GM13977 (cell line): ENCODE measurements around the gene PNPT1.

Source experiments
- DNase-seq: peaks from one replicate; pipeline ENCODE4 v3.0.0; 2012; ENCODE audit warnings: low spot score
- in situ Hi-C: fragments of 300-500 bp; cut with MboI; formaldehyde crosslinking; loops from one replicate; pipeline ENCODE4 v1.12.0; 2022; ENCODE audit warnings: low sequenced_read_pairs, low pct_unique_long_range_greater_than_20kb, mixed read lengths, inconsistent platforms; ENCODE audit not compliant: unreplicated experiment
- TF ChIP-seq, protein P1 (sequence below): IDR thresholded peaks from 2 replicates; pipeline ENCODE4 v1.5.1; 2012; ENCODE audit warnings: mild to moderate bottlenecking, control low read depth; ENCODE audit not compliant: insufficient read depth; ENCODE audit errors: extremely low read depth, missing control alignments

PNPT1 gene

DNA sequence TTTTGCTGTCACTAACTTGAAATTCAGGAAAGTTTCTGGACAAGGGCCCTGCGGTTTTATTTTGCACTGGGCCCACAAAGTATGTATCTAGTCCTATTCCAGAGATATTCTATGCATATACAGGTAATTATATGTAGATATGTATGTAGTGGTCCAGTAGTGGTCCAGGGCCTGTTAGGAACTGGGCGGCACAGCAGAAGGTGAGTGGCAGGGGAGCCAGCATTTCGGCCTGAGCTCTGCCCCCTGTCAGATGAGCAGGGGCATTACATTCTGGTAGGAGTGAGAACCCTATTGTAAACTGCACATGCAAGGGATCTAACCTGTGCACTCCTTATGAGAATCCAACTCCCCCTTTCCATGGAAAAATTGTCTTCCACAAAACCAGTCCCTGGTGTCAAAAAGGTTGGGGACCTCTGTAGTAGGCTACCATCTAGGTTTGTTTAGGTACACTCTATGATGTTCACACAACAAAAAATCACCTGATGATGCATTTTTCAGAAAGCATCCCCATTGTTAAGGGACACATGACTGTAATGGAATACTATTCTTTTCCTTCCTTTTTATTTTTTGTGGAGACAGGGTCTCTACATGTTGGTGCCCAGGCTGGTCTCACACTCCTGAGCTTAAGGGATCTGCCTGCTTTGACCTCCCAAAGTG lies 73.4 kb downstream of the PNPT1 start:
- in situ Hi-C loops = no loop called here
- TF ChIP-seq, protein P1, sequence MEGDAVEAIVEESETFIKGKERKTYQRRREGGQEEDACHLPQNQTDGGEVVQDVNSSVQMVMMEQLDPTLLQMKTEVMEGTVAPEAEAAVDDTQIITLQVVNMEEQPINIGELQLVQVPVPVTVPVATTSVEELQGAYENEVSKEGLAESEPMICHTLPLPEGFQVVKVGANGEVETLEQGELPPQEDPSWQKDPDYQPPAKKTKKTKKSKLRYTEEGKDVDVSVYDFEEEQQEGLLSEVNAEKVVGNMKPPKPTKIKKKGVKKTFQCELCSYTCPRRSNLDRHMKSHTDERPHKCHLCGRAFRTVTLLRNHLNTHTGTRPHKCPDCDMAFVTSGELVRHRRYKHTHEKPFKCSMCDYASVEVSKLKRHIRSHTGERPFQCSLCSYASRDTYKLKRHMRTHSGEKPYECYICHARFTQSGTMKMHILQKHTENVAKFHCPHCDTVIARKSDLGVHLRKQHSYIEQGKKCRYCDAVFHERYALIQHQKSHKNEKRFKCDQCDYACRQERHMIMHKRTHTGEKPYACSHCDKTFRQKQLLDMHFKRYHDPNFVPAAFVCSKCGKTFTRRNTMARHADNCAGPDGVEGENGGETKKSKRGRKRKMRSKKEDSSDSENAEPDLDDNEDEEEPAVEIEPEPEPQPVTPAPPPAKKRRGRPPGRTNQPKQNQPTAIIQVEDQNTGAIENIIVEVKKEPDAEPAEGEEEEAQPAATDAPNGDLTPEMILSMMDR = peak; percentile 54
- DNase-seq = no peak

DNA sequence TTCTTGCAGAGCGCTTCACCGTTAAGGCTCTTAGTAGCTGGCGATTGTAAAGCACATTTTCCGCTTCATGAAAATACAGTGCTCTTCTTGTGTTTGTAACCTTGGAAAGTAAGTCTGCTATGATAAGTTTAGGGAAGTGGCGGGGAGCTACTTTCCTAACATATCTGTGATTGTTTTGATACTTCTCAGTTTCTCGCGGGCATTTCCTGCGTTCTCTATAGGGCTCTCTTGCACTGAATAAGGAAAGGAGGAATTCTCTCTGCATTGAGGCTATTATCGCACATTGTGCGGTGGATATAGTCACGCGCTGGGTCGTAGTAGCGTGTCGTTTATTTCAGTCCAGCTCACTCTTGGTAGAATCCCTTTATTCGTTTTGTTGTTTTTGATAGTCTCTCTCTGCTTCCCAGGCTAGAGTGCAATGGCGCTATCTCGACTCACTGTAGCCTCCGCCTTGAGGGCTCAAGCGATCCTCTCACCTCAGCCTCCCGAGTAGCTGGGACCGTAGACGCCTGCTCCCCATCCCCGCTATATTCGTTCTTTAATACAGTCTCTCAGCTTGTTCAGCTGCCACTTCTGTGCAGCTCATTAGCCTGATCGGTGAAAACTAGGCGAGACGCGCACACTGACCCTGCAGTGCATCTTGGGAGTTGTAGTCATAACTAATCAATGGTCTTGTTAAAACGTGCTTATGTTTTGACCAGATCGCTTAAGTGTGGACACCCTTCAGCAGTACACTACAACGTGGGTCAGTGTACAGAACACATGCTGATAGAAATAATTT lies 75.2 kb downstream of the PNPT1 start:
- DNase-seq = peak; percentile 71
- TF ChIP-seq, protein P1 = no peak
- in situ Hi-C loops = no loop called here

DNA sequence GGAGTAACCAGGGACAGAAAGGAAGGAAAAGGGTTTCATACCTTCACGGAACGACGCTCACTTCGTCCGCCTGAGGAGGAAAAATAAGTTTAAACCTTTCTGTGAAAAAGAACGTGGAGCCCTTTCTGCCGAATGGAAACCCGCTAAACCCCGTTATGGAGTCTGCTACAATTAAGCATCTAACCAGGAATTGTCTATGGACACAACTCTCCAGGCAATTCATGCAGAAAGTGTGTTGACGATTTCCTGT lies 75.7 kb downstream of the PNPT1 start:
- in situ Hi-C loops = no loop called here
- TF ChIP-seq, protein P1 = no peak
- DNase-seq = peak; percentile 10

DNA sequence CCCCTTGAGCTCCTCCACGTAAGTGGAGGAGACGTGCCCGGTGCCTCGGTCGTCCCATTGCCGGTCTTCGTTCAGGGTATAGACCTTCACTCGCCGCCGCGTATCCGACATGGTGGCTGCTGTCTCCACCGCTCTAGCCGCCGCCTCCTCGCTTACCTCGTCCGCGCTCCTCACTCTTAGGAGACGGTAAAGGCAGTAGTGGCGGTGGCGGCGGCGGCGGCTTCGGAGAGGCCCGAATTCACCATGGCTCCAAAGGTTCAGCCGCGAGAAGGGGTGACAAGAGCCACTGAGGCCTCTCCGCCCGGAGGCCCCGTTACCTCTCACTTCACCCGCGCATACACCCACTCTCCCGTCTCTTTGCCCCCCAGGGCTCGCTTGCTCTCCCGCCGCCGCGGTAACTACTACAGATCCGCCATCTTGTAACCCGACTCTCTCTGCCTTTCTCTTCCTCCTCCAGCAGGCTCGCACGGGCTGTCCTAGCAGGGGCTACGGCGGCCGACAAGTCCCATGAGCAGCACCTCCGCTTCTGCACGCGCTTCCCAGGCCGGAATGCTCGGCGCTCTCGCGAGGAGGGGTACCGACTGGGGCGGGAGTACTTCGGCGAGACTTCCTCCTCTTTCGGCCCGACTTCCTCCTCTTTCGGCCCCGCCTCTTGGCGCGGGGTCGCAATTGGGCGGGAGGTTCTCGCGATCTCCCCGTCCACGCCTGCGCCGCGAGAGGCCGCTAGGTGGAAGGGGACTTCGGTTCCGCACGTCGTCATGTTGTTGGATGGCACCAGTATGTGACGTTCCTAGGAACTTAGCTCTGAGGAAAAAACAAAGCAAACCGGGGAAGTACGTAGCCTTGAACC lies 76.2 kb downstream of the PNPT1 start, which contains the start of gene PPP4R3B:
Gene PPP4R3B (minus strand): TSS at position 448 of the 850 bp plus-strand sequence. CDS start 337 bp downstream, at position 111.
- in situ Hi-C loops = no loop called here
- TF ChIP-seq, protein P1 = peak; percentile 20
- peak; percentile 93 for DNase-seq

DNA sequence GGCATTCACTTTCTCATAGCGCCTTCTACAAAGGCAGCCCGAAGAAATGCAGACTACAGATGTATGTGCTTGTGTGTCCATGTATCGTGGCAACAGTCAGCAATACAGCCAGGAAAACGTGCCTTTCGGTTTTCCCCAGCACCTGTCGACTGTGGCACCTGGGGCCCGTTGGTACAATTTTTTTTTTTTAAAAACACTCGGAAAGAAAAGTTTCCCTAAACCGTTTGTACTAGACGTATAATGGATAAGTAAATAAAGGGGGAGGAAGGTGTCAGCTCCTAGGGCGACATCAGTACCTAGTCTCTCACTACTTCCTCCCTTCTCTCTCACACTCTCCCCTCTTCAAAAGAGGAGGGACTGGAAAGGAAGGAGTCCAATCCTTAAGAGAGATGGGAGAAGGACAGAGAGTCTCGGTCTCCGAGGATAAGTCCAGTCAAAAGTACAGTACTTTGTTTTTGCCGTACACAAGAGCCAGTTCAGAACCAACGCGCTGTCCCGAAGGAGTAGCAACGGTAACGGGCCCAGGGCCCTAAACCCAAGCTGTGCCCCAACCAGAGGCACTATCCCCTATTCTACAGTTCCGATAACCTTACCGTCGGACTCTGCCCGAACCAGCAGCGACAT lies 77.0 kb downstream of the PNPT1 start:
- in situ Hi-C loops = no loop called here
- DNase-seq = peak; percentile 31
- TF ChIP-seq, protein P1 = no peak

DNA sequence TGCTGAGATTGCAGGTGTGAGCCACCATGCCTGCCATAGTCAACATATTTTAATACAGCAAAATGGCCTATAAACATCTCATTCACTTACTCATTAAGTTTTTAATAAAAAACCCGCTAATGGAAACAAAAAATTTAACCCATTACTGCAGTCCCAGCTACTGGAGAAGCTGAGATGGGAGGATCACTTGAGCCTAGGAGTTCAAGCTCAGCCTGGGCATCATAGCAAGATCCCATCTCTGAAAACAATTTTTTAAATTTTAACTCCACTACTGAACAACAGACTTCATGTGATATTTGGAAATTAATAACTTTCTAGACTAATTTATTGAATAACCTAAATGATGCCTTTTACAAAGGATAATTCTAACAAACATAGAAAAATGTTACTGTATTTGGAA lies 81.6 kb downstream of the PNPT1 start:
- TF ChIP-seq, protein P1 = no peak
- in situ Hi-C loops = no loop called here
- no peak for DNase-seq
